ENCODE results near the gene KCNIP3.
"Not testable (repeated sequence)": the region's sequence is repeated elsewhere in the genome, so short reads cannot be mapped to it uniquely, and the experiment has no call there.

KCNIP3 gene

DNA sequence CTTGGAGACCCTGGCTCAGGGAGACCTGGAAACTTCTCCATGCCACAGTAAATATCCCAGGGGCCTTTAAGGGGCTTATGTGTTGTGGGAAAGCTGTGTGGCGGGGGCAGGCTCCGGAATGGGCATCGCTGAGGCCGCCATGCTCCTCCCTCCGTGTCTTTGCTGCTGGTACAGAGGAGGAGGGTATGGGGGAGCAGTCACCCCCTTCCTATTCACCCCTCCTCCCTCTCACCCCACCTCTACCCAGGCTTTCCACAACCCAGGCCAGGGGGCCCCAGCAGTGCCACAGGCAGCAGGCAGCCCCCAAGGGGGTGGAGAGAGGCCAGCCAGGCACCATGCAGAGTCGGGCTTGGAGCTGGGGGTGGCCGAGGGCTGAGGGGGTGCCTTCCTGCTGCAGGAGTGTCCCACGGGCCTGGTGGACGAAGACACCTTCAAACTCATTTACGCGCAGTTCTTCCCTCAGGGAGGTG, 77.3 kb downstream of the KCNIP3 start:
- FAIRE-seq: no peak

DNA sequence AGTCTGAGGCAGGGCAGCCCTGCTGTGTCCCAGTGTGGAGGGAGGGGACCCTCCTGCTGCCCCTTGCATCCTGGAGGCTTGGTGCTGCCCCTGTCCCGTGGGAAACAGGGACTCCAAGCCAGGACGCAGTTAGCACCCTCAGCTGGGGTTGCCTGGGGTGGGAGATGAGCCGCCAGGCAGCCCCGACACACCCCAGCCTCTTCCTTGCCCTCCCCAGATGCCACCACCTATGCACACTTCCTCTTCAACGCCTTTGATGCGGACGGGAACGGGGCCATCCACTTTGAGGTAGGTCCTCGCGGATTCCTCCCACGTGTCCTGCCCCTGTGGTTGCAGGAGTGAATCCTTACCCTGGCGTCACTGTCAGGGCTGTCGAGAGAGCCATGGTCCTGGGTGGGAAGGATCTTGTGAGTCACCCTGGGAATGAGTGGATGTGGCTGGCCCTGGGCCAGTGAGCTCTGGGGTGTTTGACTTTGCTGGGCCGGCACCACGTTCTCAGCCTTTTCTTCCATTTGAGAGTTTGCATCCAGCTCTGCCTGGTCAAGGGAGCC, 77.8 kb downstream of the KCNIP3 start:
- FAIRE-seq: no peak

DNA sequence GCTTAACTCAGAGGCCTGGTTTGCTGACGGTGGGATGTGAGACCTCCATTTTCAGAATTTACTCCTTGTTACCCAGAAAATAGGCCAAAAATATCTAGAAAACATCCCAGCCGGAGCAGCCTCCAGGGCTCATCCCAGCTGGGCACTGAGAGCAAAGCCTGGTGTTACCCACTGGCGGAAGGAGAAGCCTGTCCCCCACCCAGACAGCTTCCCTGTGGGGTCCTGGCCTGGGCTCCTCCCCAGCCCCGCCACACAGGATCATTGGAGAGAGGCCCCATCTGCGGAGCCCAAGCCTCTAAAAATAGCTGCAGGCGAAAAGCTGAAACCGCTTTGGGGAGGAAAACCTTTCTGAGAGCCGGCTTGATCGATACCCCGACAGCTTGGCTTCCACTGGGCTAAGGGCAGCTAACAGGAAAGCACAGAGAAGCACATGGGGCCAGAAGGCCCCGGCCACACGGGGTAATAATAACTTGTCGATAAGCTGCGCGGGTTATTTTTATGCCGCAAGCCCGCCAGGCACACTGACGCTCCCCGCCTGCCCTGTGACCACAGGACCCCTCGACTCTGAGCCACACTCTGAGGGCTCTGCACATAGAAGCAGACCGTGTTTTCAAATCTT, 78.5 kb downstream of the KCNIP3 start:
- FAIRE-seq: no peak

DNA sequence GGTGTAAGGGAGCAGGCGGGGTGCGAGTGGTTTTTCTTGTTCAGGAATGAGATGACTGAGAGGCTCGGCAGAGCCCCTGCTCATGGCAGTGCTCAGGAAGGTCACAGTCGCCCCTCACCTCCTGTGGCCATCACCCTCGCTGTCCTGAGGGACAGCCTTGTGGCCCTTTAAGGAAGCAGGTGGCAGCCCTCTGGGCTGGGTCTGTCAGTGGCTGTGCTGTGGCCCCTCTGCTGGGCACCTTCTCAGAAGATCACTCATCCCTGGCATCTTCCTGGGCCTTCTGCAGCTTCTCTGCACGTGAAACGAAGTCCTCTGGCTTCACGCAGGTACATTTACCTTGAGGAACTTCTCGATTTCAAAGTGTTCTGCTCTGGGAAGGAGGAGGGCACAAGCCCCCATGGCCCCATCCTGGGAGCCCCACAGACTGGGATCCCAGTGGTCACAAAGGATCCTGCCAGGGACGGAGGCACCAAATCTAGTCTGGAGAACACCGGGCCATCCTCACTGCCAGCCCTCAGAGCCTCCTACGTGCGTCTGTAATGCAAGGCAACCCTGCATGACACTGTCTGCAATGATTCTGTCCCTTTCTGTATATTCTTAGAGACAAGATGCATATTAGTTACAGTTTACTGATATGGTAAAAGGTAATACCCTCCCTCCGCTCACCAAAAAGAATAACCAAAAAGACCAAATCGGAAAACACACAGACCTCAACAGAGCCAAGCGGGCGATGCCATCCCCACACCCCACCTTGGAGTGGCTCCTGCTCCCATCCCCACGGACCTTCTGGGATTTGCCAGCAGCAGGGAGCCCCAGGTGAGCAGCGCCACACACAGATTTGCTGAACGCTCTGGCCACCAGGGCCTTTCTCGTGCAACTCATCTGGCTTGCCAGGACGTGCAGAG, 79.4 kb downstream of the KCNIP3 start:
- FAIRE-seq: no peak

DNA sequence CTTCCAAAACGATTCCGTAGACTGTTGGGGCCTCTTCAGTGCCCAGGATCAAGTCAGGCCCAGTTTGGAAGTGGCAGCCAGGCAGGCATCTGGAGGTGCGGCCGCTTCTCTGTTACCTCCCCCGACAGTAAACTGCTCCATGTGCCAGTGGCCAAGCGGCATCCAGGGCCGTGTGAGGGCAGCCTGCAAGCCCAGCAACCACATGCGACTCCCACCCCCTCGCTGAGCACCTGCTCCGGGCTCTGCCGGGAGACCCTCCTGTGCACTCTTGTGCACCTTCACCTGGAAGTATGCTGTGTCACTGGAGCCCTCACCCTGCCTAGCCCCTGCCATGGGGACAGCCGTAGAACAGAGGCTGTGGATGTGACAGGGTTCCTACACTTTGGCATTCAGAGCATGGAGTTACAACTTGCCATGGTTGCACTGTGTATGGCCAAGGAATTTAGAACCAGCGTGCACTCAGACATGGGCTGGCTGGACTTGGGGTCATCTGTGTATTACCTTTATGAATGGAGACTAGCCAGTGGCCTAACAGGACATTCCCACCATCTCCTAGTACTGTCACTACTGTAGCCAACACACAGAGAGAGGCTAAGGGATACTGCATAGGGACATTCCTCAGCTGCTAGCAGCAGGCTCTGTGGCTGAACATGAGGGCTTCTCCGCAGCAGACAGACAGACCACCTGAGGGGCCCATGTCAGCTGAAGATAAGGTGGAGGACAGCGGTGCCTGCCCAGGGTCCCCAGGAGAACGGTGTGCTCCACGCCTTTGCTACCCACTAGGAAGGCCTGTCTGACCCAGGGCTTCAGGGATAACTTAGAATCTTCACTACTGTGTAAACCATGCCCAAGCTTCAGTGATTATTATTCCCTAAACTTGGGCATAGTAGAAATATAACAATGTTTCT, 80.3 kb downstream of the KCNIP3 start:
- no peak for FAIRE-seq

DNA sequence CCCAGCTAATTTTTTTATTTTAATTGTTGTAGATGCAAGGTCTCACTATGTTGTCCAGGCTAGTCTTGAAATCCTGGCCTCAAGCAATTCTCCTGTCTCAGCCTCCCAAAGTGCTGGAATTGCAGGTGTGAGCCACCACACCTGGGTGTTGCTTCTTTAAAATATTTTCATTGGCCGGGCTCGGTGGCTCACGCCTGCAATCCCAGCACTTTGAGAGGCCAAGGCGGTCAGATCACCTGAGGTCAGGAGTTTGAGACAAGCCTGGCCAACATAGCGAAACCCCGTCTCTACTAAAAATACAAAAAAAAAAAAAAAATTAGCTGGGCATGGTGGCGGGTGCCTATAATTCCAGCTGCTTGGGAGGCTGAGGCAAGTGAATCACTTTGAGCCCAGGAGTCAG, 81.1 kb downstream of the KCNIP3 start:
- not testable (repeated sequence) for FAIRE-seq

DNA sequence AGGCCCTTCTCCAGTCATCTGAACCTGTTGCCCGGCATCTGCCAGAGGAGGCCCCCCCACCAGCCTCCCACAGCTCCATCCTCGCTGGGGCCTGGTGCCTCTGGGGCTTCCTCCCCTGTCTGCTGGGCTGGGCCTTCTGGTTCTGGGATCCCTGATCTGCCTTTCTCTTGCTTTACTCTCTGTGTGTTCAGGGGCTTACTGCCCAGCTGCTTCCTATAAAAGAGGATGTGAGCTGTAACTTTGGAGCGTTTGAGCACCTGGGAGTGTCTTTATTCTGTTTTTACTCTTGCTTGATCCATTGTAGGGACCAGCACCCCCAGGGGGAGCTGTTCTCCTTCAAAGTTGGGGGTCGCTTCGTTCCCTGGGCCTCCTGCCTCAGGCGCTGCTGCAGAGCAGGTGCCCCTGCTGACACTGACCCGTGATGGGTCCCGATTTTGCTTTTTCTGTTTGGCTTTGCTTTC, 82.3 kb downstream of the KCNIP3 start:
- FAIRE-seq: no peak

DNA sequence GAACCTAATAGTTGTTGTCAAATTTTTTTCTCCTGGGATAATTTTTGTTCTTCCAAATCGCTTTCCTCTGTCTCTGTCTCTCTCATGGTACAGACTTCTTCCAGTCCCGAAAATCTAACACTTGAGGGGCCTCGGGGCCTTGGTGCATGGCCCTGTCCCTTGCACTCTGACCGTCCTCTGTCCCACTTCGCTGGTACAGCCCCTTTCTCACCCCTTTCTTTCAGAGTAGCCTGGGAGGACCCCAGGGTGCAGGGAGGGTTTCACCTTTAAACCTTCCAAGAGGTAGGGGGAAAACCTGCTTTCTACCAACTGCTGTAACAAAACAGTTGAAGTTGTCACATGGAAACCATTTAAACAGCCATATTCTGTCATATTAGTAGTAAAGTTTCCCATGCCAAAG, 83.1 kb downstream of the KCNIP3 start:
- FAIRE-seq: no peak

DNA sequence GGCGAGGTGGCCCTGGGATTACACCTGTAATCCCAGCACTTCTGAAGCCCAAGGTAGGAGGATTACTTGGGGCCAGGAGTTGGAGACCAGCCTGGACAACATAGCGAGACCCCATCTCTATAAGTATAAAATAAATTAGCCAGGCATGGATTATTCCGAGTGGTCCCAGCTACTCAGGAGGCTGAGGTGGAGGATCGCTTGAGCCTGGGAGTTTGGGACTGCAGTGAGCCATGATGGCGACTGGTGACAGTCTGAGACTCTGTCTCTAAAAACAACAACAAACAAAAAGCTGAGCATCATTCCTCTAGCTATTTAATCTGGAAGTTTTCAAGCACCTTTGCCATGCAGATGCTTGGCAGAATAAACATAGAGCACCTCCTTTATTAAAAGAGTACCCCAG, 83.6 kb downstream of the KCNIP3 start:
- no peak for FAIRE-seq

DNA sequence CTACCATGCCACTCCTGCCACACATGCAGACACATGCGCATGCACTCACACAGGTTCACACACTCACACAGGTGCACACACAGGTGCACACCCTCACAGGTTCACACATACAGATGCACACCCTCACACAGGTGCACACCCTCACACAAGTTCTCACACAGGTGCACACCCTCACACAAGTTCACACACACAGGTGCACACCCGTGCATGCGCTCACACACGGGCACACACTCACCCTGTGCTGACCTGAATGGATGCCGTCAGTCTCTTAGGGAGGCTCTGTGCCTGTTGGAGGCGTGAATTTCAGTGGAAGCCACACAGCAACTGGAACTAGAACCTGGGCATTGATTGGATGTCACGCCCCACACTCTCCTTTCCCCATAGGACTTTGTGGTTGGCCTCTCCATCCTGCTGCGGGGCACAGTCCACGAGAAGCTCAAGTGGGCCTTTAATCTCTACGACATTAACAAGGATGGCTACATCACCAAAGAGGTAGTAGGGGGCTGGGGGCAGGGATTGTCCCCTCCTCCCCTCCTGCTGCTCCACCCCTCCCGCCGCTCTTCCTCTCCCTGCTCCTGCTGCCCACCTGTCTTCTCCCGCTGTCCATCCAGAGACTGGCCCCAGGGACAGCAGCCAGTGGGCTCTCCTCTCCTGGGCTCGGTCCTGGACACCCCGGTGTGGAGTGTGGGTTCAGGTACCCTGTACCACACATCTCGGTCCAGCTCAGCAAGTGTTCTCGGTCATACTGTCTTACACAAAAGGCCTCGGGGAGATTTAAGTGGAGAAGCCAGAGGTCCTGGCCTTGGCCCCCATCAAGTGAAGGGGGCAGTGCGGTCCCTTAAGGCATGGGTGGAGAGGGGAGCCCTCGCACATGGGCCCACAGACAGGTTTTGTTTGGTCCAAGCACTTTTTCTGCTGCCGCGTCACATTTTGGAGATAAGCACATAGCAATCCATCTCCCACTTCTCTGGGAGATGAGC, 84.4 kb downstream of the KCNIP3 start:
- no peak for FAIRE-seq

DNA sequence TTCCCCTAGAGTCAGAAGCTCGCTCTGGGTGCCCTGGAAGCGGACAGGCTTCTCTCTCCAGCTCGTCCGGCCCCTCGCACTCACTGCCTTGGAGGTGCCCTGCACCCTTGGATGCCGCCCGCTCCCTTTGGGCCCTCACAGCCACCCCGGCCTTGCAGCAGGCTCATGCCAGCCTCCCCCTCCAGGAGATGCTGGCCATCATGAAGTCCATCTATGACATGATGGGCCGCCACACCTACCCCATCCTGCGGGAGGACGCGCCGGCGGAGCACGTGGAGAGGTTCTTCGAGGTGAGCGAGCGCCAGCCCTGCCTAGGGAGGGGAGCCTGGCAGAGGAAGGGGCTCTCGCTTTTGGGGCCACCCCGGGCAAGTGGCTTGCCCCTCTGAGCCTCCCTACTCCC, 85.0 kb downstream of the KCNIP3 start:
- FAIRE-seq: no peak

DNA sequence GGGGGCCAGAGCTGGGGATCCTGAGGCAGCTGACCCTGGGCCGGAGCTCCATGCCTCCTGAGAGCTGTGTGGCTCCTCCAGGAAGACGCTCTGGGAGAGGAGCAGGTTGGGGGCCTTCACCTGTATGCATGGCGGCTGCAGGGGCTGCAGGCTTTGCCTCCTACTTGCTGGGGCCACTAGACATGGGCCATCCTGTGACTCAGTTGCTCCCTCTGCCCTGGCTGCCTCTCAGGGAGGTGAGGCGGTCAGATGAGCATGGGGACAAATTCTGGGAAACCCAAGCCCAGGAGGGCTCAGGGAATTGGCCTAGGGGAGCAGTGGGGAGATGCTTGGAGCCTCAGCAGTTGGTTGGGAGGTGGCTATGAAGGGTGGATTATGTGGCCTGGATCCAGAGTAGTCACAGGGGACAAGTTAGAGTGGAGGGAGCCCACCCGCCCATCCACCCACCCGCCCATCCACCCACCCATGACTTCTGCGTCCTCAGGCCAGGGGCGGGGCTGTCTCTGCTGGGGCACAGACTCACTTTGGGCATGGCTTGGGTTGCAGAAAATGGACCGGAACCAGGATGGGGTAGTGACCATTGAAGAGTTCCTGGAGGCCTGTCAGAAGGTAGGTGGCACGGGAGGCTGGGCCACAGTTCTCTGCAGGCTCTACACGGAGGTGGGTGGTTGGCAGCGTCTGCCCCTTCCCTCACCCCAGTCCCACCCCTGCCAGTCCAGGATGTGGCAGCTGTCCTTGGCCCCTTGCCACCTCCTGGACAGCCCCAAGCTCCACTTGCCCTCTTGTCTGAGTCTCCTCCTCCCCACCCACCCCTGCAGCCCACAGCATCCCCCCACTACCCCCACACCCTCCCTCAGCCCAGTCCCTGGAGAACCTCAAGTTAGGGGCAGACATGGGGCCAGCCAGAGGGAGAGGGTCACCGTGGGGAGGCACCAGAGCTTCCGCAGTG, 85.8 kb downstream of the KCNIP3 start:
- no peak for FAIRE-seq

DNA sequence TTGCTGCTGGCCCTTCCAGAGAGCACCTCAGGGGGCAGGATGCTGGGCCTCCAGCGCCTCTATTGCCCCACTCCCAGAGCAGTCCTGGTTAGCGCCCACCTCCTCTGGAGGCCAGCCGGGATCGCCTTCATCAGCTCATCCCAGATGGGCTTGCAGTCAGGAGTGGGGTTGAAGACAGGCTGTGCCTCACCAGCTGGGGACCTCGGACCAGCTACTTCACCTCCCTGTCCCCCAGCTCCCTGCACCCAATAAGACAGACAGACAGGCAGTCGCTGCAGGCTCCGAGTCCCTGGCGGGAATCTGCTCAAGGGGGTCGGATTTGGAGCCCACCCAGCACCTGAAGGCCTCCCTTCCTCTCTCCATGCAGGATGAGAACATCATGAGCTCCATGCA, 86.5 kb downstream of the KCNIP3 start:
- no peak for FAIRE-seq

DNA sequence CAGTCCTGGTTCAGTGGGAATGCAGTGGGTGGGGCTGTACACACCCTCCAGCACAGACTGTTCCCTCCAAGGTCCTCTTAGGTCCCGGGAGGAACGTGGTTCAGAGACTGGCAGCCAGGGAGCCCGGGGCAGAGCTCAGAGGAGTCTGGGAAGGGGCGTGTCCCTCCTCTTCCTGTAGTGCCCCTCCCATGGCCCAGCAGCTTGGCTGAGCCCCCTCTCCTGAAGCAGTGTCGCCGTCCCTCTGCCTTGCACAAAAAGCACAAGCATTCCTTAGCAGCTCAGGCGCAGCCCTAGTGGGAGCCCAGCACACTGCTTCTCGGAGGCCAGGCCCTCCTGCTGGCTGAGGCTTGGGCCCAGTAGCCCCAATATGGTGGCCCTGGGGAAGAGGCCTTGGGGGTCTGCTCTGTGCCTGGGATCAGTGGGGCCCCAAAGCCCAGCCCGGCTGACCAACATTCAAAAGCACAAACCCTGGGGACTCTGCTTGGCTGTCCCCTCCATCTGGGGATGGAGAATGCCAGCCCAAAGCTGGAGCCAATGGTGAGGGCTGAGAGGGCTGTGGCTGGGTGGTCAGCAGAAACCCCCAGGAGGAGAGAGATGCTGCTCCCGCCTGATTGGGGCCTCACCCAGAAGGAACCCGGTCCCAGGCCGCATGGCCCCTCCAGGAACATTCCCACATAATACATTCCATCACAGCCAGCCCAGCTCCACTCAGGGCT, 87.9 kb downstream of the KCNIP3 start:
- no peak for FAIRE-seq

DNA sequence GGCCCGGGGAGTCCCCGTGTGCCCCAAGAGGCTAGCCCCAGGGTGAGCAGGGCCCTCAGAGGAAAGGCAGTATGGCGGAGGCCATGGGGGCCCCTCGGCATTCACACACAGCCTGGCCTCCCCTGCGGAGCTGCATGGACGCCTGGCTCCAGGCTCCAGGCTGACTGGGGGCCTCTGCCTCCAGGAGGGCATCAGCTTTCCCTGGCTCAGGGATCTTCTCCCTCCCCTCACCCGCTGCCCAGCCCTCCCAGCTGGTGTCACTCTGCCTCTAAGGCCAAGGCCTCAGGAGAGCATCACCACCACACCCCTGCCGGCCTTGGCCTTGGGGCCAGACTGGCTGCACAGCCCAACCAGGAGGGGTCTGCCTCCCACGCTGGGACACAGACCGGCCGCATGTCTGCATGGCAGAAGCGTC, 88.4 kb downstream of the KCNIP3 start:
- no peak for FAIRE-seq

DNA sequence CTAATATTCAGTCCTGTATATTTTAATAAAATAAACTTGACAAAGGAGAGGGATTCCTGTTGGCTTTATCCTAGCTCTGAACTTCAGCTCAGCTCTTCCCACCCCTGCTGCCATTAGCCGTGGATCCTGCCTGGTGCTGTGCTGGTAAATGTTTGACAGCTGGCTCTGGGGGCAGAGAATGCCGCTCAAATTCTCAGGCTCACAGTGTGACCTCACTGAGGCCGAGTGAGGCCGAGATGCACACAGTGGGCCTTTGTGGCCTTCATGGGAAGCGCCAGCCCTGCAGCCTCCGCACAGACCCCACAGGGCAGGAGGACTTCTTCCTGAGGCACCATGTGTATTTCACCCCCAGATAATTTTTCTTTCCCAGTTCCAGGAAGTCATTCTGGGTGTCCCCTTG, 88.9 kb downstream of the KCNIP3 start:
- FAIRE-seq: no peak

DNA sequence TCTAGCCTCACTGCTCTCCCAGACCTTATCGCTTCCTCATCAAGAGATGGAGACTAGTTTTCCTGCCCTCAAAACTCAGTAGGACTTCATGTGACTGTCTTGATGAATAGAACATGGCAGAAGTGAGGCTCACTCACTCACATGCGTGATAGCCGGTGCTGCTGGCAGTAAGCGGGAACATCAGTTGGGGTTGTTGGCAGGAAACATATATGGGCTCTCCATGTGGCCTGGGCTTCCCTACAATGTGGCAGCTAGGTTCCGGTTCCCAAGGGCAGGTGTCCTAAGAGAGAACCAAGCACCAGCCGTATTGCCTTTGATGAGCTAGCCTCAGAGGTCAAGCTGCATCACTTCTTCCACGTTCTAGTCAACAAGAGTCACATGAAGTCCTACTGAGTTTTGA, 90.2 kb downstream of the KCNIP3 start:
- no peak for FAIRE-seq

DNA sequence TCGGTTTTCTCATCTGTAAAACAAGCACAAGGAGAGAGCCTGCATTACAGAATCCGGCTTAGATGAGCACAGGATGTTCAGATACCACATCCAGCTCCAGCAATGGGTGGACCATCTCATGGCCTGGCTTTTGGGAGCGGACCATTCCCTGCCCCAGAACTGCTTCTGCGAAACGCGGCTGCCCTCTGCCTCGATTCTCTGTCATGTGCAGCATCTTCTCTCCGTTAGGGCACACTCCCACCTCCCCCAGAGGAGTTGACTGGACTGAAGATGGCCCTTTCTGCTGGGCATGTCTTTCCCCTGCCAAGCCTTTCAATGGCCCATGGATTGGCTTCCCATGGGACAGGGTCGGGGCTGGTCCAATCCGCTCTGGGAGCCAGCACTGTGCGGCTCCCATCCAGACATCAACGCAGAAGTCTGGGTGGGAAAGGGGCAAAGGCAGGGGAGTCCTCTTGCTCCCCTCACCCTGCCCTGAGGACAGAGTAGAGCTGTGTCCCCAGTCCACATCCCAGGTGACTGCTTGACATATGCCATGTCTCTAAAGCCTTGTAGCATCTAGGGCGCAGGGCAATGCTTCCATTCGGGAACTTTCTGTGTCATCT, 91.0 kb downstream of the KCNIP3 start:
- FAIRE-seq: no peak

DNA sequence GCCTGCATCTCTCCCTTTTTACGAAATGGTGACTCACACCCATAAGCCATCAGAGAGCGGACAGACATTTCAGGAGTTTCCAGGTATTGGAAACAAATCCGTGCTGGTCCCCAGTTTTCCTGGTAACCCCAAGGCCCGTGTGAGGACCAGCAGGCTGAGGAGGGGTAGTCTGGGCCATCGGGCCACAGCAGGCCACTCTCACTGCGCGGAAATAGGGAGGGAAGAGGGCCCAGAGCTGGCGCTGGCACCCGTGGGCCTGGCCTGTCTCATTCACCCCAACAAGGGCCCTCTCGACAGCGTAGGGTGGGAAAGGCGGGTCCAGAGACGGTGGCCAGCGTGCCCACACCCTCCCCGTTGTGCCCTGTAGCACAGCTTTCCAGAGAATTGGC, 91.7 kb downstream of the KCNIP3 start:
- FAIRE-seq: no peak
